SK-N-SH (cell line): Measurements from ENCODE around the gene PHACTR3.

ENCODE experiments used
- CTCF ChIP-seq: fragments of 200-600 bp; sonication (generic); IDR thresholded peaks from 2 replicates; pipeline ENCODE4 v1.6.1; 2017; ENCODE audit warnings: antibody characterized with exemption, mild to moderate bottlenecking, moderate library complexity
- EZH2phosphoT487 ChIP-seq: fragments of 200-600 bp; sonication (generic); IDR thresholded peaks from 2 replicates; pipeline ENCODE4 v1.6.1; 2017; ENCODE audit warnings: low read depth, mixed run types, mild to moderate bottlenecking, antibody characterized with exemption, moderate library complexity, borderline replicate concordance
- GABPA ChIP-seq: IDR thresholded peaks from 2 replicates; pipeline ENCODE4 v1.4.0; 2012; ENCODE audit warnings: low read depth, mild to moderate bottlenecking
- GATA2 ChIP-seq: sonication (generic); formaldehyde crosslinking; IDR thresholded peaks from 2 replicates; pipeline ENCODE4 v1.5.0; 2020; ENCODE audit warnings: mild to moderate bottlenecking, missing genetic modification reagents
- IRF3 ChIP-seq: fragments of 150-350 bp; IDR thresholded peaks from 2 replicates; pipeline ENCODE4 v1.6.1; 2016; ENCODE audit warnings: mild to moderate bottlenecking, low read depth, low read length
- JUND ChIP-seq: IDR thresholded peaks from 2 replicates; pipeline ENCODE4 v1.4.0; 2012
- MXI1 ChIP-seq: IDR thresholded peaks from 2 replicates; pipeline ENCODE4 v1.6.1; 2012; ENCODE audit warnings: mild to moderate bottlenecking, low read depth, low read length, improper control_type of control experiment
- NRF1 ChIP-seq: IDR thresholded peaks from 2 replicates; pipeline ENCODE4 v1.6.1; 2012; ENCODE audit warnings: low read depth, mild to moderate bottlenecking, low read length
- POLR2AphosphoS5 ChIP-seq: IDR thresholded peaks from 2 replicates; pipeline ENCODE4 v1.6.1; 2012; ENCODE audit warnings: low read depth, low read length
- RAD21 ChIP-seq: IDR thresholded peaks from 2 replicates; pipeline ENCODE4 v1.6.1; 2012; ENCODE audit warnings: mild to moderate bottlenecking, low read length
- REST ChIP-seq: IDR thresholded peaks from 2 replicates; pipeline ENCODE4 v1.6.1; 2012; ENCODE audit warnings: mild to moderate bottlenecking, low read depth, low read length, moderate library complexity
- SIN3A ChIP-seq: IDR thresholded peaks from 2 replicates; pipeline ENCODE4 v1.6.1; 2012; ENCODE audit warnings: low read depth, mild to moderate bottlenecking, low read length, moderate library complexity, borderline replicate concordance
- USF2 ChIP-seq: fragments of 150-350 bp; IDR thresholded peaks from 2 replicates; pipeline ENCODE4 v1.6.1; 2017; ENCODE audit warnings: antibody characterized with exemption, low read length, low read depth, borderline replicate concordance

- TF ChIP-seq POLR2AphosphoS5 (no peak), GABPA (no peak), CTCF (no peak), IRF3 (no peak), MXI1 (no peak), JUND (no peak), GATA2 (CRISPR knock-in tag) (no peak), RAD21 (no peak), USF2 (no peak), NRF1 (no peak), EZH2phosphoT487 (no peak), SIN3A (no peak), REST (no peak)
These were observed 19.2 kb downstream of the PHACTR3 start for GRCh38 chr20:59623583-59623982.
